AML-193 (cell line): Measurements from ENCODE around the gene KIDINS220.

ENCODE experiments used
- DNase-seq, 2 experiments: peaks; one replicate each; lab custom pipeline; 2025; lab: John Stamatoyannopoulos, UW

The KIDINS220 gene

DNA sequence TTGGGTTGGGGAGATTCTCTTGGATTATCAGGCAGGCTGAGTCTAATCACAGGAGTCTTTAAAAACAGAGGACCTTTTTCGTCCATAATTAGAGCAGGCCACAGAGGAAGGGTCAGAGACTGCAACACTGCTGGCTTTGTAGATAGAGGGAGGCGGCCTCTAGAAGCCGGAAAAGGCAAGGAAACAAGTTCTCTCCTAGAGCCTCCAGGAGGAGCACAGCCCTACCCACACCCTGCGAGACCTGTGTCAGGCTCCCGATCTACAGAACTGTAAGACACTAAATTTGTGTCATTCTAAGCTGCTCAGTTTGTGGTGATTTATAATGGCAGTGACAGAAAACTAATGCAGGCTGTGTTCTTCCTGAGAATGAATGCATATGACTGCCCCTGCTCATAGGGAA, 140.2 kb downstream of the KIDINS220 start:
- DNase-seq: no peak

DNA sequence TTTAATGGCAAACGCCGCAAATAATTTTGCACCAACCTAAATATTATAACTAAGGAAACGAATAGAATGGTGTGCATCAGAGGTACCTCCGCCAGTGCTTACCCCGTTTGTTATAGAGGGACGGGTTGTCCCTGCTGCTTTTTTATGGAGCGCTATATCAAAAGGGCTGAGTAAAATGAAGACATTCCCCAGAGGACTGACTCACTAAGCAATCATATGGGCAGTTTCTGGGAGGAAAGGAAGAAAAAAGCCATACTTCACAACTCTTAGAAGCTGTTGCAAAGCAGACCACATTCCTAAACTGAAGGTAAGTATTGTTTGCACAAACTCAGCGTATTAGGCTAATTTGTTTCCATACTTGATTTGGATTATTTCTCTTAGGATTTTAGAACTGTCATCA, 142.7 kb downstream of the KIDINS220 start:
- DNase-seq: no peak

DNA sequence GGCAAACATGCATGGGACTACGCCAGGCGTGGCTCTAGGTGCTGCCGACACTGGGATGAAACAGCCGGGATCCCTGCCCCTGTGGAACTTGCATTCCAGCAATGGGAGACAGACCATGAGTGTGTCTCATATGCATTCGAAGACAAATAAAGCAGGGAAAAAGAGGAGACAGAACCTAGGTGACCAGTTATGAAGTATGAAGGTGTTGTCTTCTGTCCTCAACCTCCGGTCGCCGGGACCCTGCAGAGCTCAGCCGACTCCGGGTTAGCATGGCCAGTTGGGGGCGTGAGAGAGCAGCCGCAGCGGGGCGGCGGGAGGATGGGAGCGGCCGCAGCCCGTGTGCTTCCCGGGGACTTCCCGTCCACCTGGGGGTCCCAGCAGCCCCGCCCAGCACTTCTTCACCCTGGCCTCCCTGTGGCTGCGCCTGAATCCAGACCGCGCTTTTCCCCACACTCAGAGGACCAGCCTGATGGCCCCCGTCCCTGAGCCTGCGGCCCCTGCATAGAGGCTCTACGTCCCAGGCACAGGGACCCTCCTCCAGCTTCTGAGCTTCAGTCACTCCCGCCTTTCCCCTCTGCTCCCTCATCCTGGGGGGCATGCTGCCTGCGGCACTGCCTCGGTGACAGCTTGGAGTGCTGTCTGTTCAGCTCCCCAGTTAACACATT, 144.1 kb downstream of the KIDINS220 start:
- no peak for DNase-seq

DNA sequence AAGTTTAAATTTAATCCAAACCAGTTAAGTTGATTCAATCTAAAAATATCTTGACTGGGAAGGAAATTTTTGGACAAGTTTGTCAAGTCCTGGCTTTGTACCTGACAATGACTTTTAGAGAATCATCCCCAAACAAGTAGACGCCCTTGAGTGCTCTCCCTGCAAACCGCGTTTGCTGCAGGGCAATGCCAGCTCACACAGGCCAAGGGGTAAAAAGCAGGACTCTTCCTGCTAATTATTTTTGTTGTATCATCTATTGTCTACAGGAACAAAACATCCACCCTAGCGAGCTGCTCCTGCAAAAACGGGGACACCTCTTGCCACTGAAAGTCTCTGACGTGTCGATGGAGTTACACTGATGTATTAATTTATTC, 144.6 kb downstream of the KIDINS220 start:
- DNase-seq: no peak

DNA sequence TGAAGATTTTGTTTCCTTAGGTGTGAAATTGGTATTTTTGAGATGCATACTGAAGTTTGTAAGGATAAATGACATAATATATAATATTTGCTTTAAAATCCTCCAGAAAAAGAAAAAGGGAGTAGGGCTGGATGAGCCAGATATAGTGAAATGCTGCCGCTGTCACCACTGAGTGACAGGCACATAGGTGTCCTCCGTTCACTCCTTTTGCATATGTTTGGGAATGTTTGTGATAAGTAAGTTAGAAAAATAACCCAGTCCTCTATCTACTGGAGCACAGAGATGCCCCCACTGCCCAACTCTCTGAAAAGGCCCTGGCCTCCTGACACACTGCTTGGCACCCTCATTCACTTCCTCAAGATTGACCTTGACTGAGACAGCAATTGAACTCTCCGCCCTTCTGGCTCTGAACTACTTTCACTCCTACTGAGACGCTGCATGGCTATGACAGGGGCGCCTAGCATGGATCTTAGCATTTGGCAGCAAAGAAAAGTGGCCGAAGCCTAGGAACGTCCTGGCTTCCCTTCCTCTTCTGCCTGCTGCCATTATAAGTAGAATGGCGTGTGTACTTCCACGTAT, 145.5 kb downstream of the KIDINS220 start:
- DNase-seq: no peak

DNA sequence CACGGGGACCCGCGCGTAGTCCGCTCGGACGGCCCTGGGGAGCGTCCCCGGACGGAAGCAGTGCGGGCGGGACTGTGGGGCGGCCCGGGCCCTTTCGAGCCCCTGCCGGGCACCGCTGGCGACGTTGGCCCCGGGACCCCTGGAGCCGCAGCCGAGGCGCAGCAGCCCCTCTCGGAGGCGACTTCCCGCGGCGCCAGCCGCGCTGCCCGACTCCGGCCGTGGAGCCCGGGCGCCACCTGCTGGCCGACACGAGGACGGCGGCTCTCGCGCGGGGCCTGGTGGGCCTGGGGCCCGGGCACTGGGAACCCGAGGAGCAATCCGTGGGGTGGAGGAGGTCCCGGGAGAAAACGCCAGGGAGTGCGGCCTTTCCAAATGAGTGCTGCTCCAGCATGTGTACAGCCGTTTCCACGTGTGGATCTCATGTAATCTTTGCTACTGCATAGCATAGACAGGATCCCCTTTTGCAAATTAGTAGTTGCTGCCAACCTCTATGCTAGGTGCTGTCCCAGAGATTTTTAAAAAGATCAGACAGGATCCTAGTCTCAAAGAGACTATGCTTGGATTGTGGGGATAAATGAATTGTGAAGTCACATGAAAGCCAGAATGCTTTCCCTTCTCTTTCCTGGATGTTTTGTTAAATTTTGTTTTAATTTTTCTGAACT, 151.6 kb downstream of the KIDINS220 start:
- DNase-seq: peak; percentile 22 to 56

DNA sequence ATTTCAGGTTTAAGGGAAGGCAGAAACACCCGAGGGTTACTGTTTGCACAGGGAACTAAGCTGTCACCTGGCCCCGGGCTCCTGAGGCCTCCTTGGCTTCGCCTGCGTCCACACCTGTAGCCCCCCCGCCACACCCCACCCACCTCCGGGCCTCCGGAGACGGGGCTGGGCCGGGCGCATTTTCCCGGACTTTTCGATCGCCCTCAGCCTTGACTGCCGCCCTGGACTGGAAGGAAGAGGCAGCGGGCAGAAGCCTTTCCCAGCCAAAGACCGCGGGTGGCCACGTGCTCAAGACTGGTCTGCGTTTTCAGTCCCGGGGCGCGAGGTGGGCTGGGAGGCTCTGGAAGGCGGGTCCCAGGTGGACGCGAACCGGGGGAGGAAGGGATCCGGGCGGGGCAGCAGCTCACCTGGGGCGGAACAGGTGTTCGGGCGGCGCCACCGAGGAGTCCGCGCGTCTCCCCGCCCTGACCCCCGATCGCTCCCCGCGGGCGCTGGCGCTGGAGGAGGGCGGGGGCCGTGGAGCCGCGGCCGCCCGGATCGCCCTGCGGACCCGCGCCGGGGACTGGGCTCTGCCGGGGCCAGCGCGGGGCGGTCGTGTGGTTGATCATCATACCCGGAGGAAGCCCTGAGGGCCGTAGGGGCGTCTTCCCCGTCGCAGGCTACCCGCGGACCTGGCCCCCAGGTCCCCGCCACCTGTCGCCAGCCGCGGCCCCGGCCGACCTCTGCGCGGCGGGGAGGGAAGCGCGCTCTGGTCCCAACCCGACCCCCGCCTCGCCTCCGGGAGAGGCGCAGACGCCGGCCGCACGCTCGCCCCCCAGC, 152.3 kb downstream of the KIDINS220 start:
- DNase-seq: peak; percentile 24 to 30

DNA sequence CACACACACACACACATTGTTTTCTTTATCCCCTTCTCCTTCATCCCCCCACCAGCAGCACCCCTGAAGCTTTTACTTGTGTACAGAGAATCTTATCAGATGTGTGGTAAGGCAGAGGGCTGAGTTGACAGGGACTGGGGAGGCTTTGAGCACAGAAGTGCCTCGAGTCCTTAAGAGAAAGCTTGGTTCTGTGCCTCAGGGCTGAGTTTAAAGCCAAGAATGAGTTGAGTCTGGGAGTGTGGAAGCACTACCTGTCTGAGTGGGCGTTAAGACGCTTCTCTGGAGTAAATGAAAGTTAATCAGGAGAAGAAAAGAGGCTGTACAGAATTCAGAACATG, 152.9 kb downstream of the KIDINS220 start:
- DNase-seq: peak; percentile 16 to 30

DNA sequence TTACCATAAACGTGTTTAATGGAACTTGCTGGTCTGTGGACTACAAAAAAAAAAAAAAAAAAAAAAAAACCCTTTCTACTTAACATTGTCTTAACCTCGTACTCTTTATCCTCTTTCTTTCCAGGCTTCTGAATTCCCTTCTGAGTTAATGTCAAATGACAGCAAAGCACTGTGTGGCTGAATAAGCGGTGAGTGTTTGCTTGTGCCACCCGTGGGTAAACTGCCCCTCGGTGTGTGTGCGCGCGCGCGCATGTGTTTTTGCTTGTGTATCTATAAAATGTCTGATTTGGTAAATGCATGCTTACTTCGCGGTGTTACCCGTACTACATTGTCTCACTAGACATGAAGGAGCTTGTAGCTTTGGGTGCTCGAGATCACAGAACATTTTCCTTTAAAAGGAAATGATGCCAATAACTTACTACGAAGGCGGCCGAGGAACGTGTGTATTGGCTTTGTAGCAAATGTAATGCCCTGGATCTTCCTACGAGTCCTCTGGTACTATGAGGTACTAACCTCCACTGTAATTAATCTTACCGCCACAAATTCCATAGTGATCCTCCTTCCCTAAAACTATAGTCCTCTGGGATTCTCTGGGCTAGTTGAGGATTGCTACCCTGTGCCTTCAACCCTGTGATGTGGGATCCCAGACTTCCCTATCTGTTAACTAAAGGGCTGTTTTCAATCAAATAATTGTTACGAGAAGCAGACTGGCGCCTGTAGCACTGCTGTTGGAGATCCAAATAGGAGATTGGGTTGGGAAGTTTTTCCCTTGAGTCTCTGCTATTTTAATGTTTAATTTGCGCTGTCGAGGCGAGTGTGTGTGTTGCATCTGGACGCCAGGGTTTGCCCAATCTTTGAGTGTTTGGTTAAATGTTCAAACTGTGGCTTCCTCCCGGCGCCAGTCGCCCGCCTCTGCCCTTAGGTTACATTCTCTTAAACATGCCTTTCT, 154.4 kb downstream of the KIDINS220 start:
- peak; percentile 43 to 48 for DNase-seq

DNA sequence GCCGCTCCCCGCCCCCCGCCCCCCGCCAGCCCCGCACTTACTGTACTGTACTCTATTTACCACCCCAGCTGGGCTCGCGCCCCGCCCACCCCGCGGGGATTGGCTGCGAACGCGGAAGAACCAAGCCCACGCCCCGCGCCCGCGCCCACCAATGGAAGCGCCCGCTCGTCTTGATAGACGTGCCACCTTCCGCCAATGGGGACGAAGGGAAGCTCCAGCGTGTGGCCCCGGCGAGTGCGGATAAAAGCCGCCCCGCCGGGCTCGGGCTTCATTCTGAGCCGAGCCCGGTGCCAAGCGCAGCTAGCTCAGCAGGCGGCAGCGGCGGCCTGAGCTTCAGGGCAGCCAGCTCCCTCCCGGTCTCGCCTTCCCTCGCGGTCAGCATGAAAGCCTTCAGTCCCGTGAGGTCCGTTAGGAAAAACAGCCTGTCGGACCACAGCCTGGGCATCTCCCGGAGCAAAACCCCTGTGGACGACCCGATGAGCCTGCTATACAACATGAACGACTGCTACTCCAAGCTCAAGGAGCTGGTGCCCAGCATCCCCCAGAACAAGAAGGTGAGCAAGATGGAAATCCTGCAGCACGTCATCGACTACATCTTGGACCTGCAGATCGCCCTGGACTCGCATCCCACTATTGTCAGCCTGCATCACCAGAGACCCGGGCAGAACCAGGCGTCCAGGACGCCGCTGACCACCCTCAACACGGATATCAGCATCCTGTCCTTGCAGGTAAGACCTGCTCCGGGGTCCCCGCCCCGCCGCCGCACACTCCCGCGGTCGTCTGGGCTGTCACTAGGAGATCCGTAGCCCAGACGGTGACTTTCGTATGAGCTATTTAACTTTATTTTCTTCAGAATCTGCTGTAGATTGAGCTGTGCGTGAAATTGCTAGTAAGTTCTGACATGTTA, 155.4 kb downstream of the KIDINS220 start, which contains the start of gene ID2:
TSS of gene ID2 (plus strand) at position 271 of the 907 bp plus-strand sequence. CDS start at position 381, 110 bp downstream.
- DNase-seq: peak; percentile 91 to 92

DNA sequence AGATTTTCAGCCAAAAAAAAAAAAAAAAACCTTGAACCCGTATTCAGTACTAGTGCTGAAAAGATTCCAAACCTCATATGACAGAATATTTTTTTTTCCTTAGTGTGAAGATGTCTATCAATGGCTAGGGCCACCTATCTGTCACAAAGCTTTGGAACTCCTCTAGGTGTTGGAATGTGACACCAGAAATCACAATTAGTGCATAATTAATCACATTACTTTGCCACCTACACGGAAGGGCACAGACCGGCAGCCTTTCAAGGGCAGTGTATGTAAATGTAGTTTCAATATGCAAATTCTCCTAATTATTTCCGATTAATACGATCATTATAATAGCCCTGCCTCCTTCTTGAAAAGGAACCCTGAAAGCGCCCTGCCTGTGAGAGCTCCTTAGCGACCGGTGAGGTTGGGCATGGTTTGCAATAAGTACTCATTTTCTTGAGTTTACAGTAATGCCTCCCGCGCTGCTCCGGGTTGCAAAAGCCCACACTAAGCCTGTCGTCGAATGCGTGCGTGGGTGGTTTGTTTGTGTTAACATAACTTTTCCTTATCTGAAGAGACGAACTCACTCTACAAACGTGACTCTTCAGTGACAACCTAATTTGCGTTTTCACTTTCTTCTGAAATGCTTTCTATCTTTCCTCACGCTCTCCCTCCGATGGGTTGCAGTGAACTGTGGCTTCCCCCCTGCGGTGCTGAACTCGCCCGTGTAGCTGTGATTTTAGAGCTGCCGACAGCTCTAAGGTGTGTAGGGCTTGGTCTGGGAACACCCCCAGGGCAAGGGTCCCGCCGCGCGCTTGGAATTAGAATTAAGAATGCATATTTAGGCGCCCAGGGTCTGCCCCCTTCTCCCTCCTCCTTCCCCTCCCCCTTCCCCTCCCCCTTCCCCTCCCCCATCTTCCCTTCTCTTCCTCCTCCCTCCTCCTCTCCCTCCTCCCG, 156.3 kb downstream of the KIDINS220 start:
- peak; percentile 44 to 56 for DNase-seq

DNA sequence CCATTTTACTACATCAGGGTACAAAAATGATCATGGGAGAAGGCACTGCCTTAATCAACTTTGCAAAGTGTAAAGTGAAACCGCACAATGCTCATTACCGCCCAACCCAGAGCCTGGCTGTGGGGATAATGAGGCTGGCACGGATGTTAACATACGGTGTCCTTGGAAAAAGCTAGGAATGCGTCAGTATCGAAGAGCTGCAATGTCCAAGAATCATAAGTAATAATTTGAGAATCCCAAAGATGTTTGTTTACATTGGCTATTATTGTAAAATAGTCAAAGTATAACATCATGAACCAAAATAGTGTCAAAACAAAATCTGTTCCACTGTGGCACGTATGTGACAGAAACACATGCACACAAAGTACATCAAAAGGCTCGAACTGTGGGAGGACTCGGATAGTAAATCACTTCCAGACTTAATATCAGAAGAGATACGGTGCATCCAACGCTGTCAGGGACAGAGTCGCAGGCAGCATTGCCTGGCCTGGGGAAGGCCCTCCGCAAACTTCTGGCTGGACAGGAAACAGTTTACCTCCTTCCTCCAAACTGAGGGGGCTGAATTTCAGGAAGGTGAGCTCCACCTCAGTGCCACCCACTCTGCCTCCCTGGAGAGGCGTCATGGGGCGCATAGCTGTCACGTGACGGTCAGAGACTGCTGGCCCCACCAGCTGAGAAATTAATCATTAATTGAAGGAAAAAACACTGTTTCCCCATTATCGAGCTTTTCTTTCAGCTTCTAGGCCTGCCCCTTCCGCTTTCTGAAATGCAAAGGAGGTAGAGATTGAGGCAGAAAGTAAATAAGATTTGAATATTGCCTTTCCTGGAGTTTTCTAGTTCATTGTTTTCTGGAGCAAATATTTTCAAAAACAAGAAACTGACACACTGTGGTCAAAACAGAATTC, 157.3 kb downstream of the KIDINS220 start:
- DNase-seq: no peak

DNA sequence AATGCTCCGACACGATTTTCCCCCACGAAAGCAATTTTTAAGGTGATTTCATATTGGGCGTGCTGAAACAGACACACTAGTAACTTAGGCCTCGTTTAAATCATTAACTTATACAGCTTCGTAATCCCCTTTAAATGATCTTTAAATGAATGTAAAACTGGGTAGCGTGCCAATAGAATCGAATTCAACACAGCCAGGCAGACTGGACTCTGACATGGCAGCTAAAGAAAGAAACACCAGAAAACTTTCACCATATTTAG, 157.9 kb downstream of the KIDINS220 start:
- no peak for DNase-seq
